ENCODE measurements around the gene PLCB1. TPM values are rescaled to one million over a fixed set of nuclear protein-coding genes. Genes with fewer than 3 reads are reported as not detected.

The PLCB1 gene
- total RNA-seq, 1 experiment from 2014 or later, result 11.3 TPM

DNA sequence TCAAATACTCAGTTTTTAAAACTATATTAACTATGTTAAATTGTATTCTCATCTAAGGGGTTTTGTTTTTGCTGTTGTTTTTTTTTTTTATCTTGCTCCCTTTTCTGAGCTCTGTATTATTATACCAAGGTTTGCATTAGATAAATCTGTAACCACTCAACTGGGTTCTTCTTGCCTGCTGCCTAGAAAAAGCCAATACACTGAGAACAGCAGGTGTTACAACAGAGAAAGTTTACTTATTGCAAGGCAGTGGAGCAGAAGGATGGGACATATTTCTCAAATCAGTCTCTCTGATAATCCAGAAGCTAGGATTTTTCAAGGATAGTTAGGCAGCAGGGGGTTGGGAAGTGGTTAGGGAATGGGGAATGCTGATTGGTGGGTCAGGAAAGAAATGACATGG lies 558.0 kb downstream of the PLCB1 start (continued):
- TF ChIP-seq, protein P1, sequence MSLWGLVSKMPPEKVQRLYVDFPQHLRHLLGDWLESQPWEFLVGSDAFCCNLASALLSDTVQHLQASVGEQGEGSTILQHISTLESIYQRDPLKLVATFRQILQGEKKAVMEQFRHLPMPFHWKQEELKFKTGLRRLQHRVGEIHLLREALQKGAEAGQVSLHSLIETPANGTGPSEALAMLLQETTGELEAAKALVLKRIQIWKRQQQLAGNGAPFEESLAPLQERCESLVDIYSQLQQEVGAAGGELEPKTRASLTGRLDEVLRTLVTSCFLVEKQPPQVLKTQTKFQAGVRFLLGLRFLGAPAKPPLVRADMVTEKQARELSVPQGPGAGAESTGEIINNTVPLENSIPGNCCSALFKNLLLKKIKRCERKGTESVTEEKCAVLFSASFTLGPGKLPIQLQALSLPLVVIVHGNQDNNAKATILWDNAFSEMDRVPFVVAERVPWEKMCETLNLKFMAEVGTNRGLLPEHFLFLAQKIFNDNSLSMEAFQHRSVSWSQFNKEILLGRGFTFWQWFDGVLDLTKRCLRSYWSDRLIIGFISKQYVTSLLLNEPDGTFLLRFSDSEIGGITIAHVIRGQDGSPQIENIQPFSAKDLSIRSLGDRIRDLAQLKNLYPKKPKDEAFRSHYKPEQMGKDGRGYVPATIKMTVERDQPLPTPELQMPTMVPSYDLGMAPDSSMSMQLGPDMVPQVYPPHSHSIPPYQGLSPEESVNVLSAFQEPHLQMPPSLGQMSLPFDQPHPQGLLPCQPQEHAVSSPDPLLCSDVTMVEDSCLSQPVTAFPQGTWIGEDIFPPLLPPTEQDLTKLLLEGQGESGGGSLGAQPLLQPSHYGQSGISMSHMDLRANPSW (CRISPR knock-in tag; conservative IDR thresholded peaks at IDR 0.05; ENCODE audit: low read depth), result no peak
- no peak for TF ChIP-seq NR1H2 (CRISPR knock-in tag; IDR thresholded peaks at IDR 0.05)

DNA sequence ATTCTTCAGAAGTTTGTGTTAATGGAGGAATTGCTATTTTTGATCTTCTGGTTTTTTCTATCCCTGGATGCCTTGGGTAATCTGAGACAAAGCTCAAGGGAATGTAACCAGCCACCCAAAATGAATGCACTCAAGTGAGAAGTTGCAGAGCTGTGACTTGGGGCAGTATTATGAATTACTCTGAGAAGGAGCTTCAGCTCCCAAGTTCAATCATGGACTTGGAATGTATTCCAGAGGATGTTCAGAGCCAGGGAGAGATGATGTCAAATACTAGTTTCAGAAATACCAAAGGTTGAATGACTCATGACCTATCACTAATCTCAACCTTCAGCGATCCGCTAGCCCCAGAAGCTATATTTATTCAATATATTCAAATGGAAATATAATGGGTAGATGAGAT lies 561.6 kb downstream of the PLCB1 start:
- ATAC-seq, result no peak

More for the DNA sequence above, 561.6 kb downstream of the PLCB1 start:
- Mint-ChIP-seq H3K27me3 (ENCODE audit: low read depth) (no peaks in the 10 kb centered on the region), H3K4me3 (no peak overlapping the region), H3K4me1 (no peaks in the 10 kb centered on the region), H3K36me3 (peaks cover 16% of the 10 kb centered on the region), H3K27ac (no peak overlapping the region), H3K9me3 (peaks cover 22% of the 10 kb centered on the region)
- ChIA-PET POLR2A (no interaction called here), CTCF (interaction anchor here (1.1 kb wide), 1 partner anchor 29 kb away, joined by 3 read pairs; no protein-coding TSS in a partner anchor)
- TF ChIP-seq, protein P2, sequence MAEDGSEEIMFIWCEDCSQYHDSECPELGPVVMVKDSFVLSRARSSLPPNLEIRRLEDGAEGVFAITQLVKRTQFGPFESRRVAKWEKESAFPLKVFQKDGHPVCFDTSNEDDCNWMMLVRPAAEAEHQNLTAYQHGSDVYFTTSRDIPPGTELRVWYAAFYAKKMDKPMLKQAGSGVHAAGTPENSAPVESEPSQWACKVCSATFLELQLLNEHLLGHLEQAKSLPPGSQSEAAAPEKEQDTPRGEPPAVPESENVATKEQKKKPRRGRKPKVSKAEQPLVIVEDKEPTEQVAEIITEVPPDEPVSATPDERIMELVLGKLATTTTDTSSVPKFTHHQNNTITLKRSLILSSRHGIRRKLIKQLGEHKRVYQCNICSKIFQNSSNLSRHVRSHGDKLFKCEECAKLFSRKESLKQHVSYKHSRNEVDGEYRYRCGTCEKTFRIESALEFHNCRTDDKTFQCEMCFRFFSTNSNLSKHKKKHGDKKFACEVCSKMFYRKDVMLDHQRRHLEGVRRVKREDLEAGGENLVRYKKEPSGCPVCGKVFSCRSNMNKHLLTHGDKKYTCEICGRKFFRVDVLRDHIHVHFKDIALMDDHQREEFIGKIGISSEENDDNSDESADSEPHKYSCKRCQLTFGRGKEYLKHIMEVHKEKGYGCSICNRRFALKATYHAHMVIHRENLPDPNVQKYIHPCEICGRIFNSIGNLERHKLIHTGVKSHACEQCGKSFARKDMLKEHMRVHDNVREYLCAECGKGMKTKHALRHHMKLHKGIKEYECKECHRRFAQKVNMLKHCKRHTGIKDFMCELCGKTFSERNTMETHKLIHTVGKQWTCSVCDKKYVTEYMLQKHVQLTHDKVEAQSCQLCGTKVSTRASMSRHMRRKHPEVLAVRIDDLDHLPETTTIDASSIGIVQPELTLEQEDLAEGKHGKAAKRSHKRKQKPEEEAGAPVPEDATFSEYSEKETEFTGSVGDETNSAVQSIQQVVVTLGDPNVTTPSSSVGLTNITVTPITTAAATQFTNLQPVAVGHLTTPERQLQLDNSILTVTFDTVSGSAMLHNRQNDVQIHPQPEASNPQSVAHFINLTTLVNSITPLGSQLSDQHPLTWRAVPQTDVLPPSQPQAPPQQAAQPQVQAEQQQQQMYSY (CRISPR knock-in tag; IDR thresholded peaks at IDR 0.05), result no peak
- TF ChIP-seq, protein P3, sequence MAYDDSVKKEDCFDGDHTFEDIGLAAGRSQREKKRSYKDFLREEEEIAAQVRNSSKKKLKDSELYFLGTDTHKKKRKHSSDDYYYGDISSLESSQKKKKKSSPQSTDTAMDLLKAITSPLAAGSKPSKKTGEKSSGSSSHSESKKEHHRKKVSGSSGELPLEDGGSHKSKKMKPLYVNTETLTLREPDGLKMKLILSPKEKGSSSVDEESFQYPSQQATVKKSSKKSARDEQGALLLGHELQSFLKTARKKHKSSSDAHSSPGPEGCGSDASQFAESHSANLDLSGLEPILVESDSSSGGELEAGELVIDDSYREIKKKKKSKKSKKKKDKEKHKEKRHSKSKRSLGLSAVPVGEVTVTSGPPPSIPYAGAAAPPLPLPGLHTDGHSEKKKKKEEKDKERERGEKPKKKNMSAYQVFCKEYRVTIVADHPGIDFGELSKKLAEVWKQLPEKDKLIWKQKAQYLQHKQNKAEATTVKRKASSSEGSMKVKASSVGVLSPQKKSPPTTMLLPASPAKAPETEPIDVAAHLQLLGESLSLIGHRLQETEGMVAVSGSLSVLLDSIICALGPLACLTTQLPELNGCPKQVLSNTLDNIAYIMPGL (CRISPR knock-in tag; IDR thresholded peaks at IDR 0.05), result no peak
- TF ChIP-seq PRRX2 (CRISPR knock-in tag; IDR thresholded peaks at IDR 0.05), result no peak
- TF ChIP-seq, protein P4, sequence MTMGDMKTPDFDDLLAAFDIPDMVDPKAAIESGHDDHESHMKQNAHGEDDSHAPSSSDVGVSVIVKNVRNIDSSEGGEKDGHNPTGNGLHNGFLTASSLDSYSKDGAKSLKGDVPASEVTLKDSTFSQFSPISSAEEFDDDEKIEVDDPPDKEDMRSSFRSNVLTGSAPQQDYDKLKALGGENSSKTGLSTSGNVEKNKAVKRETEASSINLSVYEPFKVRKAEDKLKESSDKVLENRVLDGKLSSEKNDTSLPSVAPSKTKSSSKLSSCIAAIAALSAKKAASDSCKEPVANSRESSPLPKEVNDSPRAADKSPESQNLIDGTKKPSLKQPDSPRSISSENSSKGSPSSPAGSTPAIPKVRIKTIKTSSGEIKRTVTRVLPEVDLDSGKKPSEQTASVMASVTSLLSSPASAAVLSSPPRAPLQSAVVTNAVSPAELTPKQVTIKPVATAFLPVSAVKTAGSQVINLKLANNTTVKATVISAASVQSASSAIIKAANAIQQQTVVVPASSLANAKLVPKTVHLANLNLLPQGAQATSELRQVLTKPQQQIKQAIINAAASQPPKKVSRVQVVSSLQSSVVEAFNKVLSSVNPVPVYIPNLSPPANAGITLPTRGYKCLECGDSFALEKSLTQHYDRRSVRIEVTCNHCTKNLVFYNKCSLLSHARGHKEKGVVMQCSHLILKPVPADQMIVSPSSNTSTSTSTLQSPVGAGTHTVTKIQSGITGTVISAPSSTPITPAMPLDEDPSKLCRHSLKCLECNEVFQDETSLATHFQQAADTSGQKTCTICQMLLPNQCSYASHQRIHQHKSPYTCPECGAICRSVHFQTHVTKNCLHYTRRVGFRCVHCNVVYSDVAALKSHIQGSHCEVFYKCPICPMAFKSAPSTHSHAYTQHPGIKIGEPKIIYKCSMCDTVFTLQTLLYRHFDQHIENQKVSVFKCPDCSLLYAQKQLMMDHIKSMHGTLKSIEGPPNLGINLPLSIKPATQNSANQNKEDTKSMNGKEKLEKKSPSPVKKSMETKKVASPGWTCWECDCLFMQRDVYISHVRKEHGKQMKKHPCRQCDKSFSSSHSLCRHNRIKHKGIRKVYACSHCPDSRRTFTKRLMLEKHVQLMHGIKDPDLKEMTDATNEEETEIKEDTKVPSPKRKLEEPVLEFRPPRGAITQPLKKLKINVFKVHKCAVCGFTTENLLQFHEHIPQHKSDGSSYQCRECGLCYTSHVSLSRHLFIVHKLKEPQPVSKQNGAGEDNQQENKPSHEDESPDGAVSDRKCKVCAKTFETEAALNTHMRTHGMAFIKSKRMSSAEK (CRISPR knock-in tag; IDR thresholded peaks at IDR 0.05; ENCODE audit: borderline replicate concordance), result no peak
- TF ChIP-seq, protein P5, sequence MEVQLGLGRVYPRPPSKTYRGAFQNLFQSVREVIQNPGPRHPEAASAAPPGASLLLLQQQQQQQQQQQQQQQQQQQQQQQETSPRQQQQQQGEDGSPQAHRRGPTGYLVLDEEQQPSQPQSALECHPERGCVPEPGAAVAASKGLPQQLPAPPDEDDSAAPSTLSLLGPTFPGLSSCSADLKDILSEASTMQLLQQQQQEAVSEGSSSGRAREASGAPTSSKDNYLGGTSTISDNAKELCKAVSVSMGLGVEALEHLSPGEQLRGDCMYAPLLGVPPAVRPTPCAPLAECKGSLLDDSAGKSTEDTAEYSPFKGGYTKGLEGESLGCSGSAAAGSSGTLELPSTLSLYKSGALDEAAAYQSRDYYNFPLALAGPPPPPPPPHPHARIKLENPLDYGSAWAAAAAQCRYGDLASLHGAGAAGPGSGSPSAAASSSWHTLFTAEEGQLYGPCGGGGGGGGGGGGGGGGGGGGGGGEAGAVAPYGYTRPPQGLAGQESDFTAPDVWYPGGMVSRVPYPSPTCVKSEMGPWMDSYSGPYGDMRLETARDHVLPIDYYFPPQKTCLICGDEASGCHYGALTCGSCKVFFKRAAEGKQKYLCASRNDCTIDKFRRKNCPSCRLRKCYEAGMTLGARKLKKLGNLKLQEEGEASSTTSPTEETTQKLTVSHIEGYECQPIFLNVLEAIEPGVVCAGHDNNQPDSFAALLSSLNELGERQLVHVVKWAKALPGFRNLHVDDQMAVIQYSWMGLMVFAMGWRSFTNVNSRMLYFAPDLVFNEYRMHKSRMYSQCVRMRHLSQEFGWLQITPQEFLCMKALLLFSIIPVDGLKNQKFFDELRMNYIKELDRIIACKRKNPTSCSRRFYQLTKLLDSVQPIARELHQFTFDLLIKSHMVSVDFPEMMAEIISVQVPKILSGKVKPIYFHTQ (CRISPR knock-in tag; IDR thresholded peaks at IDR 0.05), result no peak
- no peak for TF ChIP-seq OVOL2 (CRISPR knock-in tag; IDR thresholded peaks at IDR 0.05; ENCODE audit: borderline replicate concordance)
- TF ChIP-seq, protein P6, sequence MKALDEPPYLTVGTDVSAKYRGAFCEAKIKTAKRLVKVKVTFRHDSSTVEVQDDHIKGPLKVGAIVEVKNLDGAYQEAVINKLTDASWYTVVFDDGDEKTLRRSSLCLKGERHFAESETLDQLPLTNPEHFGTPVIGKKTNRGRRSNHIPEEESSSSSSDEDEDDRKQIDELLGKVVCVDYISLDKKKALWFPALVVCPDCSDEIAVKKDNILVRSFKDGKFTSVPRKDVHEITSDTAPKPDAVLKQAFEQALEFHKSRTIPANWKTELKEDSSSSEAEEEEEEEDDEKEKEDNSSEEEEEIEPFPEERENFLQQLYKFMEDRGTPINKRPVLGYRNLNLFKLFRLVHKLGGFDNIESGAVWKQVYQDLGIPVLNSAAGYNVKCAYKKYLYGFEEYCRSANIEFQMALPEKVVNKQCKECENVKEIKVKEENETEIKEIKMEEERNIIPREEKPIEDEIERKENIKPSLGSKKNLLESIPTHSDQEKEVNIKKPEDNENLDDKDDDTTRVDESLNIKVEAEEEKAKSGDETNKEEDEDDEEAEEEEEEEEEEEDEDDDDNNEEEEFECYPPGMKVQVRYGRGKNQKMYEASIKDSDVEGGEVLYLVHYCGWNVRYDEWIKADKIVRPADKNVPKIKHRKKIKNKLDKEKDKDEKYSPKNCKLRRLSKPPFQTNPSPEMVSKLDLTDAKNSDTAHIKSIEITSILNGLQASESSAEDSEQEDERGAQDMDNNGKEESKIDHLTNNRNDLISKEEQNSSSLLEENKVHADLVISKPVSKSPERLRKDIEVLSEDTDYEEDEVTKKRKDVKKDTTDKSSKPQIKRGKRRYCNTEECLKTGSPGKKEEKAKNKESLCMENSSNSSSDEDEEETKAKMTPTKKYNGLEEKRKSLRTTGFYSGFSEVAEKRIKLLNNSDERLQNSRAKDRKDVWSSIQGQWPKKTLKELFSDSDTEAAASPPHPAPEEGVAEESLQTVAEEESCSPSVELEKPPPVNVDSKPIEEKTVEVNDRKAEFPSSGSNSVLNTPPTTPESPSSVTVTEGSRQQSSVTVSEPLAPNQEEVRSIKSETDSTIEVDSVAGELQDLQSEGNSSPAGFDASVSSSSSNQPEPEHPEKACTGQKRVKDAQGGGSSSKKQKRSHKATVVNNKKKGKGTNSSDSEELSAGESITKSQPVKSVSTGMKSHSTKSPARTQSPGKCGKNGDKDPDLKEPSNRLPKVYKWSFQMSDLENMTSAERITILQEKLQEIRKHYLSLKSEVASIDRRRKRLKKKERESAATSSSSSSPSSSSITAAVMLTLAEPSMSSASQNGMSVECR (CRISPR knock-in tag; IDR thresholded peaks at IDR 0.05; ENCODE audit: borderline replicate concordance), result no peak
- TF ChIP-seq JAZF1 (CRISPR knock-in tag; IDR thresholded peaks at IDR 0.05), result no peak
- no peak for DNase-seq (ENCODE audit: low spot score)

Measured in WTC11 (cell line).